ENCODE results near the gene C13orf42.
"Not testable (repeated sequence)": the region's sequence is repeated elsewhere in the genome, so short reads cannot be mapped to it uniquely, and the experiment has no call there.

C13orf42 gene

GRCh38 chr13:51120873-51121272 lies 9.8 kb upstream of the C13orf42 start:
- not testable (repeated sequence) for DNase-seq

DNA sequence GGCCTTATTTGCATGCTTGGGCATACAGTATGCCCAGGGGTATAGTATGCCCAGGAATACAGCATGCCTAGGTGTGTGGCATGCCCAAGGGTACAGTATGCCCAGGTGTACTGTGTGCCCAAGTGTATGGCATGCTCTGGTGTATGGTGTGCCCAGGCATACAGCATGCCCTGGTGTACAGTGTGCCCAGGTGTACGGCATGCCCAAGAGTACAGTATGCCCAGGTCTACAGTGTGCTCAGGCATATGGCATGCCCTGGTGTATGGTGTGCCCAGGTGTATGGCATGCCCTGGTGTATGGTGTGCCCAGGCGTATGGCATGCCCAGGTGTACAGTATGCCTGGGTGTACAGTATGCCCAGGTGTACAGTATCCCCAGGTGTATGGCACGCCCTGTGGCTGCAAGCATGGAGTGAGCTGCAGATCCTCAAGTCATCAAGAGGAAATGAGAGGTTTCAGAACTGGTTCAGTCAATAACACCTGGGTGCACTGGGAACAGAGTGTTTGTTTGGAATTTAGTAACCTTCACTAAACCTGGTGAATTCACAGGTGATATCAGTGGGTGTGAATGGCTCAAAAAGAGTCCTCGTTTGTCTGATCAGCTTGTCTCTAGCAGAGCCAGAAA lies 7.8 kb upstream of the C13orf42 start:
- DNase-seq: no peak

DNA sequence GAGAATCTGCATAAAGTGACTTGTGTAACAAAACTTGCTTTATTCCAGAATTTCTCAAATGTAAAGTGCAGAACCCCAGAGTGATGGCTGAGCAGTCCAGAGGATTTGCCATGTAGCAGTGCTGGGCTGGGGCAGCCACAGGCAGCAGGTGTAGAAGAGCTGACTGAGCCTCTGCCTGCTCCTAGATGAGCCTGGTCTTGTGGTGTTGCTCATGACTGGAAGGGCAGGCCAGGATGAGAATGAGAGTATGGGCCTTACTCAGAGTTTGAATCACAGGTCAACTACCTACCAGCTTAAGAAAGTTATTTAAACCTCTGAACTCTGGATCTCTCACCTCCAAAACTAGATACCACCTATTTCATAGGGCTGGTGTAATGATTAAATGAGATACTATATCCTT lies 2.9 kb upstream of the C13orf42 start:
- no peak for DNase-seq

DNA sequence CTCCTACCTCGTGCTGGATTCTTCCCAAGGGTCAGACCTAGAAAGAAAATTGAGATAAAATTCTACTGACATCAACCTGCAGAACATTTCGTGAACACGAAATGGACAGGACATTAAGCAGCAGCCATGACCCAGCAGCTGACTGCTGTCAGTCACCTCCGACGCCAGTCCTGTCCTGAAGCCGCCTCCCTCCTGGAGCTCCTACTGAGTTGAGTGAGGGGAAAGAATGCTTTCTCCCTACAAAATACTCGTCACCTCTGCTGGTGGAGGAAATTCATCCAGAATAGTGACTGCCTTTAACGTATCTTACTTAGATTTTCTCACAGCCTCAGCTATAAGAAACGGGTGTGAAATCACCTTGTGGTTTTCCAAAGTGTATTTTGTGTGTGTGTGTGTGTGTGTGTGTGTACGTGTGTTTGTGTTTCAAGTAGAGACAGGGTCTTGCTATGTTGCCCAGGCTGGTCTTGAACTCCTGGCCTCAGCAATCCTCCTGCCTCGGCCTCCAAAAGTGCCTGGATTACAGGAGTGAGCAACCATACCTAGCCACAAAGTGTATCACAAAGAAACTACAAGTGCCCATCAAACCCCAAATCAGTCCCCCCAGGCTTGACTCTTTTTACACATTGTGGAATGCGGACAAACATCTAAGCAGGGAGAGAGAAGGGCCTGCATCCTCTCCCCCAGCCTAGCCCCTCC lies 2.3 kb upstream of the C13orf42 start:
- DNase-seq: no peak

DNA sequence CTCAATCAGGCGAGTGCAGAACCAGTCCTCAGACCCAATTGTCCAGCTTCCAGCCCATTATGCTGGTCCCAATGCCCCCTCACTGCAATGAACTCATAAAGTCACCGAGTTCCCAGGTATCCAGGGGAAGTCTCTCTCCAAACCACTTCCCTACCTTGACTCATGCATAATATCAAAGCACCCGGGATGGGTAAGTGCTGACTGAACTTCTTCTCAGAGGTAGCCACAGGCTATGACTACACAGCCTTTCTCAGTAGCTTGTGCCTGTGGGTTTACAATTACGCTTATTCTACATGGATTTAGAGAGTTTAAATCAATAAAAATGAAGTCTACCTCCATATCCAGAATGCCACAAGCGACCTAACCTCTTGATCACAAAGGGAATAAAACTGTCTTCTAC lies 1.7 kb upstream of the C13orf42 start:
- no peak for DNase-seq

DNA sequence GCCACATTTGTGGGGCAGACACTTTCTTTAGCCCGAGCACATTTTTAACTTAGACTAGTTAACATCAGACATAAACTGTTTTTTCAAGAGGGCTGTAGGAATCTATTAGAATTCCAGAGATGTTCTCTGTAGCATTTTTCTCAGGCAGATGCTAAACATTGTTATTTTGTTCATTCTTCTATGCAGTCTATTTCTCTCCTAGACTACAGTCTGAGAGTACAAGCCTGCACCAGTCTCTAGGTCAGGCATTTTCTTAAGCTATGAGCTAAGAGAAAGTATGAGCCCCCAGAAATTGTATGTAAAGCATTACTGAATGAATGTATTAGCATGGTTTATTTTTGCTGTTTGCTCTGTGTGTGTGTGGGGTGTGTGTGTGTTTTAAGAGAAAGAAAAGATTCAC lies 923 bp upstream of the C13orf42 start:
- no peak for DNase-seq

- DNase-seq: no peak
Observed at GRCh38 chr13:51107996-51108395, 3.1 kb downstream of the C13orf42 start.

DNA sequence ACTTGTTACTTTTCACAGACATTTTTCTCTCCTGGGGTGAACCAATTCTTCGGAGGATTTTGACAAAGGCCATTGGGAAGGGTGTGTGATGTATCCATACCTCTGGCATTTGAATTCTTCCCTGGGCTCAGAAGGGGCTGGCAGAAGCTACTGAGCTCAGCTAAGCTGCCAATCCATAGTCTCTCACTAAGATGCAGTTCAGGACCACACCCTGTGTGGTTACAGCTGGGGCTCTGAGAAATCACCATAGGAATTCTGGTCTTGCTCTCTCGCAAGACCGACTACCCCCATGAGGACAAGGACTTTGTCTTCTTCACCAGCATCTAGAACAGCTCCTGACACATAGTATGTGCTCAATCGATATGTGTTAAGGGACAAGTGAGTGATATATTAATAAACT lies 6.0 kb downstream of the C13orf42 start:
- DNase-seq: no peak

- no peak for DNase-seq
Observed at GRCh38 chr13:51101636-51102235, 9.3 kb downstream of the C13orf42 start.

- no peak for DNase-seq
Observed at GRCh38 chr13:51097353-51098043, 13.6 kb downstream of the C13orf42 start.

GRCh38 chr13:51096131-51096530 lies 14.9 kb downstream of the C13orf42 start:
- DNase-seq: no peak

DNA sequence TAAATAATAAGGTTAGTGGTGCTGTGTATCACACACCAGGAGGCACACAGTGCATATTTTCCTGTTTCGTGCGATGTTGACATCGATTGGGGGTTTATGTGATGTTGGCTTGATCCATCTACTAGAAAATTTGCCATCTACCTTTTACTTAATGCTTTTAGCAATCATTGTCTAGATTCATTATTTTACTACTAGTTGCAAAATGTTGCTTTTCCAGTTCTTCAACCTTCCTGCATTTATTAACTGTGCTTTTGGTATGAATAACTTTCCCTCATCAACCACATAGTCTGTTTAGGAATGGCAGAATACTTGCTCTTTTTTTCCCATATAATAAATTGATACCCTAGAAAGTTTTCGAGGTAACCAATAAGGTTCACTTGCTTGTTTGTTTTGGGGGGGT lies 17.5 kb downstream of the C13orf42 start:
- no peak for DNase-seq

- DNase-seq: no peak
Observed at GRCh38 chr13:51091839-51092238, 19.2 kb downstream of the C13orf42 start.

- DNase-seq: no peak
Observed at GRCh38 chr13:51083706-51084105, 27.4 kb downstream of the C13orf42 start.

DNA sequence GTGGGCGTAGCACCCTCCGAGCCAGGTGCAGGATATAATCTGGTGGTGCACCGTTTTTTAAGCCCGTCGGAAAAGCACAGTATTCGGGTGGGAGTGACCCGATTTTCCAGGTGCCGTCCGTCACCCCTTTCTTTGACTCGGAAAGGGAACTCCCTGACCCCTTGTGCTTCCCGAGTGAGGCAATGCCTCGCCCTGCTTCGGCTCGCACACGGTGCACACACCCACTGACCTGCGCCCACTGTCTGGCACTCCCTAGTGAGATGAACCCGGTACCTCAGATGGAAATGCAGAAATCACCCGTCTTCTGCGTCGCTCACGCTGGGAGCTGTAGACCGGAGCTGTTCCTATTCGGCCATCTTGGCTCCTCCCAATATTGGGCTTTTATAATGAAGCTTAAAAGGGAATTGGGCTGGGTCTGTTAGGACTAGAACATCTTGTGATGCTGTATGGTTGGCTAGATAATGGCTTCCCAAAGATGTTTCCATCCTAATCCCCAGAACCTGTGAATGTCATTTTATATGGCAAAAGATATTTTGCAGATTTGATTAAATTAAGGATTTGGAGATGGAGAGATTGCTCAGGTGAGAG lies 30.5 kb downstream of the C13orf42 start:
- not testable (repeated sequence) for DNase-seq

DNA sequence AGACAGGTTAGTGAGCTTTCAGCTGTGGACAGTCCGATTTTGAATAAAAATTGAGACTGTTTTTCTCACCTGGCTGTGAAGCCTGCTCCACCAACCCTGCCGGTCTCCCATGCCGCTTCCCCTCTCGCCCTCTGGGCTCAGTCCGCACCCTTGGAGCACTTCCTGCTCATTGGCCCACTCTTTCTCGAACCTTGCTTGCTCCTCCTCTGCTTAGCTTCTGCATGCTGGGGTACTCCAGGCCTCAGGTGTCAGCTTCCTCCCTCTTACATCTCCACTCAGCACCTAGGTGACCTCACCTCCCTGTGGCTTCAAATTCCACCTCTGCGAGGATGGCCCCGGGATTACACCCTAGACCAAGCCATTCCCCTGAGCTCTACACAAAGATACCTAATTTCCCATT lies 39.6 kb downstream of the C13orf42 start:
- no peak for DNase-seq

DNA sequence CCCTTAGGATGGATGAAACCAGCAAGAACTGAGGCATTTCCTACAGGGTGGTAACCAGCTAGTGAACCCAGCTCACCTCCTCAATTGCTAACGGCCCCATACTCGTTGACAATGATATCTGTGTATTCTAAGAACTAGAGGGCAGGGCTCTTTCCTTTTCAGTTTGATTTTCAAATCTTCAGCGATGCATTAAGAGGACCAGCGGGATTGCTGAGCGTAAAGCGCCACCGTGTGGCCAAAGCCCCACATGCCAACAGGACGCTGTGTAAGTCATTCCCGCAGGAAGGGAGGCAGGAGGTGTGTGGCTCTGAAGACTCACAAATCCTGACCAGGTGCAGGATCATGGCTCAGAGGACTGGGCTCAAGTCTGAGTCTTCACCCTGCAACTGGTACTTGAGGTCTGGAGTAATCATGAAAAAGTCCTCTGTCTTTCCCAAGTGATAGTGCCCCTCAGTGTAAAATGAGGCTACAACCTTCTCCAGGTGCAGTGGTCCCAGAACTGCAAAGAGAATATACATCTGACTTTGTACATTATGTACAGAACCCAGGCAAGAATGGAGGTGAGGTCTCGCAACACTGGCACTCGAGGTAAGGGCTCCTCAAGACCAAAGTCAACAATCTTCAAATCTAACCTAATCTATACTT lies 40.9 kb downstream of the C13orf42 start:
- DNase-seq: peak; percentile 73 to 76

GRCh38 chr13:51068501-51068900 lies 42.6 kb downstream of the C13orf42 start:
- DNase-seq: no peak

- no peak for DNase-seq
Observed at GRCh38 chr13:51067706-51068105, 43.4 kb downstream of the C13orf42 start.

GRCh38 chr13:51067210-51067701 lies 43.8 kb downstream of the C13orf42 start:
- DNase-seq: no peak

DNA sequence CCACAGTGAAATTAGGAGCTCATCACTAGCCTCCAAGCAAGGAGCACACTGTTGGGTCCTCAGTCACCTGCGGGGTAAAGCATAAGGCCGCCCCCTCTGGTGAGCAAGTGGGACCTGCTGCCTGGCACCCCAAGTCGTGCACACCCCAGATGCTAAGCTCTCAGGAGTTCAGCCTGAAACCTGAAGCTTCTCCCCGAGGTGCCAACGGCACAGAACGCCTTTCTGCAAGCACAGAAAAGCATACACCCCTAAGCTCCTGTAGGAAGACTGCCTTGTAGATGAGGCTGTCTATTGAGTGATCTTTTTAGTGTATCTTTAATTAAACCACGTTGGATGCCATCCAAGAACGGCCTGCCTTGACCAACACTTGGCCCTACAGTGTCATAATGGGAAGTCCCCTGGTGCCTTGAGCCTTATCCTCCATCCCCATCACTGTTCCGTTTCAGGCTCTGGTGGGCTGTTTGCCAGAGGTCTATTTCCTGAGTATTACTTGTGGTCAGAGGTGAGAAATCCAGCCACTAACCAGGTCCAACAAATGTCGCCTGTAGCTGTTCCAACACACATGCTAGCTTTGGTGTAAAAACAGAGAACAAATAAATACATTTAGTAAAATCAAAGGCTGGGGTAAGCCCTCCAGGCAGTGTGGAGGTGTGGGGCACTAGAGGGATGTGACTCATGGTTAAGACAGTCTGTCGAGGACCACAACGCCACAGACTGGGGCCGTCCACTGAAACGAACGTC lies 44.8 kb downstream of the C13orf42 start:
- DNase-seq: no peak
